T47D (cell line): ENCODE measurements around the gene SLC48A1.

Experiments used
- DNase-seq, 2 experiments: peaks; one replicate each; pipeline versions ENCODE4 v3.0.0 to v3.0.0-alpha.2; 2011 to 2012; ENCODE audit warnings: low read depth in 1 of 2, low spot score in 1 of 2
- JUND ChIP-seq: IDR thresholded peaks from 2 replicates; pipeline ENCODE4 v1.6.1; 2012; ENCODE audit warnings: low read depth
- in situ Hi-C: cut with HindIII; loops from 2 replicates; pipeline ENCODE4 v1.10.0; 2016; ENCODE audit warnings: low sequenced_read_pairs, low pct_unique_long_range_greater_than_20kb

SLC48A1 gene

DNA sequence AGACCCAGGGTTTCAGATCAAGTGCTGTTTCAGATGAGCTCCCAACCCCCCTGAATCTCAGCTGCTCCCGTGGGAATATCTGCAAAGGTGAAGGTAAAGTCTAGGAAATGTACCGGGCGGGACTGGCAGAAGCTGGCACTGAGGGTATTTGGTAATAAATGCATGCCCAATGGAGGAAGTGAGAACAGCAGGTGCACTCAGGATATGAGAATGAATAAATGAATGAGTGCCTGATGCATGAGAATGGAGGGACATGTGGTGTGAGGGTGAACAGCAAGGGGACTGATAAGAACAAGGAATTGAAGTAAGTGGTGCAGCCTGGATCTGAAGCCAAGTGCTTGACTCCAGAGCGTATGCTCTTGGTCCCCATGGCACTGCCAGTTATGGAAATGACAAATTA is 25.9 kb upstream of the SLC48A1 start:
- in situ Hi-C loops = no loop called here
- no peak for TF ChIP-seq JUND
- no peak for DNase-seq

DNA sequence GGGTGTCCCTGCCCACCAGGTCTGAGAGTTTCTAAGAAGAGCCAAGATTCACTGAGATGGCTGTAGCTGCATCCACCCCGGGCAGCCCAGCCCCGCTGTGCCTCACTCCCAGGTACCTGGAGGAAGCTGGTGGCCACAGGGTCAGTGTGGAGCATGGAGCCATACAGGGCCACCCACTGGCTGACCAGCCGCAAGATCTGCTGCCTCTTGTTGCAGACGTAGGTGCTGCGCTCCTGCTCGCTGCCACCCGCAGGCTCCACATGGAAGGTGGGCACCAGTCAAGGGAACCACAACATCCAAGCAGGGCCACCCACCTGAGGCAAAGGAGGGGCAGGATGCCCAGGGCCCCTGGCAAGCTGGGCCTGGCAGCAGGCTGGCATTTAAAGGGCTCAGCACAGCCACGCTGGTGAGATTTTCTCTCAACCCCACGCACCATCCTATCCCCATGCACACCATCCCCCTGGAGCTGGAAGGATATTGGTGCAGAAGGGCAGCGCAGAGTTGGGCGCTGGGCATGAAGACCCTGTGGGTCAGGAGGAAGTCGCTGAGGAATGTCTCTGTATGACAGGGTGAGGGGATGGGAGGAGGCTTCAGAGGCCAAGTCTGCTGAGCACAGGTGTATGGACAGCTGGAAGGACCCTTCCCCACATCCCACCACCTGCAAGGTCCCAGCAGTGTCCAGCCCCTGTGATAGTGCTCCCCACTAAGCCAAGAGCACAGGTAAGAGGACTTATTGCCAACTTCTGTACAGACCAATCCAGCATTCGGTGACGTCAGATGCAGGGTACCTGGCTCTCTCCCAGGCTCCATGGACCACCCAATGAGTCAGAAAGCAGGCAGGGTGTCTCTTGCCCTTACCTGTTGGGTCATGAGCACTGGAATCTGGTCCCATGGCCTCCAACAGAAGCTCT is 25.2 kb upstream of the SLC48A1 start:
- in situ Hi-C loops = no loop called here
- no peak for TF ChIP-seq JUND
- no peak for DNase-seq

- in situ Hi-C loops = no loop called here
- DNase-seq = no peak
- TF ChIP-seq JUND = no peak
These were observed 24.6 kb upstream of the SLC48A1 start for GRCh38 chr12:47748507-47748828.

GRCh38 chr12:47748899-47749298 is 24.1 kb upstream of the SLC48A1 start:
- no peak for DNase-seq
- in situ Hi-C loops = no loop called here
- TF ChIP-seq JUND = no peak

- DNase-seq = no peak
- no peak for TF ChIP-seq JUND
- in situ Hi-C loops = no loop called here
These were observed 22.7 kb upstream of the SLC48A1 start for GRCh38 chr12:47750229-47750798.

DNA sequence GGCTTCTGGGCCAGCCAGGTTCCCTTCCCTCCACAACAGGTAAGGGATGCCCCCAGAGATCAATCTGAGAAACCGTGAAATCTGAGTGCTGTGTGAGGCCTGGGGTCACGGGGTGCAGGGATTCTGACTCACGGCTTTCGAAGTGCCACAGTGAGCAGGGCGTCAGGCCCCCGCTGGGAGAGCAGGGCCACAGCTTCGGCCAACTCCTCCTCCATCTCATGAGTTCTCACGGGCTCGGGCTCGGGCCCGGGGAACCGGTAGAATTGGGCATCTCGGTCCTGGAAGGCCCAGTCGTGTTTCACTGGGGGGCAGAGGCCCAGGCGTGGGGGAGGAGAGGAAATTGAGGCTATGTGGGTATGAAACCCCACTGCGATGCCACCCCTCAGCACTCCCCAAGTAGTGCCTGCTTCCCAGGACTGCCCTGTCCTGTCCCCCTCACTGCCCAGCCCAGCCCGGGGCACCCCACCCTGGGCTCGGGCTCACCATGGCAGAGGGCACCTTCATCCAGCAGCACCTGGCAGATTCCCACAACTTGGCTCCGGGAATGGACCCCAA is 22.0 kb upstream of the SLC48A1 start:
- in situ Hi-C loops = no loop called here

DNA sequence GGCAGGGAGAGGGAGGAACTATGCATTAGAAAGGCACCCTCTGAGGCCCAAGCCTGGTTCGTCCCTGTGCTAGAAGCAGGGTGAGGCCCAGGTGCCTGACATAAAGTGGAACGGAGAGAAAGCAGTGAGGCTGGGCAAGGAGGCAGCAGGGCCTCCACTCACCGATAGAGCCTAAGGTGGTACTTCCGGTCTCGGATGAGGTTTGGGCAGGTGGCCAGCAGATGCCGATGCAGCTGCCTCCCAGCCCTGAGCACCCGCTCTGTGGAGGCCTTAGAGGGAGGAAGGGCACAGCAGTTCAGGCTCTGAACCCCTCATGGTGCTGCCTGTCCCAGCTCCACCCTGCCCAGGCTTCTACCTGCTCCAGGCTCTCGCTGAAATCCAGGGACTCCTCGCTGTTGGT is 21.5 kb upstream of the SLC48A1 start:
- TF ChIP-seq JUND = no peak
- in situ Hi-C loops = no loop called here
- no peak for DNase-seq

More for the DNA sequence above, 22.0 kb upstream of the SLC48A1 start:
- DNase-seq = no peak
- TF ChIP-seq JUND = no peak

DNA sequence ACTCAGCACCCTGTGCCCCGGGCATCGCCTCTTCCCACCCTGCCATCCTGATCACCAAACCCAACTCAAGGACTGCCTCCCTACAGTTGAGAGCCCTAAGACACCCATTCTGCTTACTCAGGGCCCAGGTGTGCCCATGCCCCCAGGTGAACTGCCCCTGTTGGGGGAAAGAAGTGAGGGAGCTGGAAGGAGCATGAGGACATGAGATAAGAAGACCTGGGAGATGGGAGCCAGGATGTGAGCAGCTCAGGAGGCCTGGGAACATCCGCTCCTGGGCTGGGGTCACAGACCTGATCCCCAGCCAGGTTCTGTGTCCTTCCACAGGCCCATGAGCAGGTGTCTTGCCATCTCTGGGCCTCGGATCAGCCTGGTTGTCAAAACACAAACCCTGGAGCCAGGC is 20.9 kb upstream of the SLC48A1 start:
- no peak for DNase-seq
- in situ Hi-C loops = no loop called here
- TF ChIP-seq JUND = no peak

DNA sequence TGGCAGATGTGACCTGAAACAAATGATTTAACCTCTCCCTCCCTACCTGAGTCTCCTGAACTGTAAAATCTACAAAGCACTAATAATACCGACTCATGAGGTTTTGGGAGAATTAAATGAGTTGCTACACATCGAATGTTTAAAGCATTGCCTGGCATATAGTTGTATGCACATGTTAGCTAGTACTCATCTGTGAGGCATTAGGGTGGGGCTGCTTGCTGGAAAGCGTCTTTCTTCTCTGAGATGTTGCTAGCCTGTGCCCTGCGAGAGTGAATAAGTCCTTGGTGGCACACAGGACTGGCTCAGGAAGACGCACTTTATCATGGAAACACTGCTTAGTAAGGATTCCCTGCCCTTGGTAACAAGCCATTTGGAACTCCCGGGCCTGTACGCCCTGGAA is 20.5 kb upstream of the SLC48A1 start:
- no peak for DNase-seq
- no peak for TF ChIP-seq JUND
- in situ Hi-C loops = no loop called here

- TF ChIP-seq JUND = no peak
- peak; percentile 69 to 96 for DNase-seq
- in situ Hi-C loops = no loop called here
These were observed 19.7 kb upstream of the SLC48A1 start for GRCh38 chr12:47753021-47754001.

GRCh38 chr12:47754126-47754525 is 18.9 kb upstream of the SLC48A1 start:
- TF ChIP-seq JUND = no peak
- DNase-seq = peak in 1 of 2 experiments; percentile 91
- in situ Hi-C loops = no loop called here

- peak in 1 of 2 experiments; percentile 78 for DNase-seq
- in situ Hi-C loops = no loop called here
- TF ChIP-seq JUND = no peak
These were observed 18.2 kb upstream of the SLC48A1 start for GRCh38 chr12:47754881-47755280.
